Cardiac muscle cell (in vitro differentiated cells and primary cell): ENCODE results near the gene PDZD7. TPM values are rescaled to one million over a fixed set of nuclear protein-coding genes. Genes with fewer than 3 reads are reported as not detected.

Source experiments
- DNase-seq, 2 donors: peaks; one replicate each; pipeline versions ENCODE4 v3.0.0 to v3.0.0-alpha.2; 2010 to 2017; ENCODE audit warnings: low read depth in 1 of 2, low spot score in 1 of 2
- H3K27ac ChIP-seq: fragments of 200-600 bp; sonication (generic); 2 replicates; pipeline ENCODE4 v1.5.1; 2016
- H3K27me3 ChIP-seq: fragments of 200-600 bp; sonication (generic); 2 replicates; pipeline ENCODE4 v1.6.0; 2016; ENCODE audit warnings: control low read depth
- H3K36me3 ChIP-seq: fragments of 200-600 bp; sonication (generic); 2 replicates; pipeline ENCODE4 v1.5.1; 2016; ENCODE audit warnings: control low read depth
- H3K4me1 ChIP-seq: fragments of 200-600 bp; sonication (generic); 2 replicates; pipeline ENCODE4 v1.8.1; 2017; ENCODE audit warnings: low read depth, mild to moderate bottlenecking, mixed run types
- H3K4me3 ChIP-seq: fragments of 200-600 bp; sonication (generic); 2 replicates; pipeline ENCODE4 v1.5.1; 2016; ENCODE audit warnings: mild to moderate bottlenecking
- H3K9me3 ChIP-seq: fragments of 200-600 bp; sonication (generic); 2 replicates; pipeline ENCODE4 v1.5.1; 2017; ENCODE audit warnings: low read depth, mild to moderate bottlenecking, control low read depth
- CTCF ChIP-seq: IDR thresholded peaks from 2 replicates; pipeline ENCODE4 v1.5.1; 2012; ENCODE audit warnings: low read depth, mild to moderate bottlenecking, low read length
- polyA plus RNA-seq: library from polyadenylated mRNA; unstranded; fragments of >200 nt; fragmentation: Nextera tagmentation; extraction: Ambion mirVana; gene quantifications from 2 replicates; pipeline ENCODE4 v1.2.1, GENCODE V29; 2016
- total RNA-seq: library from RNA; depleted of rRNA; stranded (reverse); fragments of >200 nt; gene quantifications from 2 replicates; pipeline ENCODE4 v1.2.3, GENCODE V29; 2016

The PDZD7 gene
- total and polyA plus RNA-seq, 2 experiments from 2014 or later = 4.5 to 7.7 TPM

GRCh38 chr10:100962351-100963080 is 68.4 kb downstream of the PDZD7 start:
- peaks cover 48% of the 10 kb centered on the region for H3K36me3 ChIP-seq

DNA sequence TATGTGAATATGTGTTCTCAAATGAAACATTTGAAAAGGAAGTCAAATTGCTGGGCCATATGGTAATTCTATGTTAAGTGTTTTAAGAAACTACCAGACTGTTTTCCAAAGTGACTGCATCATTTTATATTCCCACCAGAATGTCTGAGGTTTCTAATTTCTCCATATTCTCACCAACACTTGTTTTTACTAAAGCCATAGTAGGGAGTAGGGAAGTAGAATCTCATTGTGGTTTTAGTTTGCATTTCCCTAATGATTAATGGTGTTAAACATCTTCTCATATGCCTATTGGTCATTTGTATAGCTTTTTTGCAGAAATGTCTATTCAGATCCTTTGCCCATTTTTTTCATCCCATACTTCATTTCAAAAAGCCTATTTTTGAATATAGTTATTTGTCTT is 70.7 kb downstream of the PDZD7 start:
- no peak overlapping the region for H3K4me3 ChIP-seq
- no peaks in the 10 kb centered on the region for H3K27me3 ChIP-seq
- no peaks in the 10 kb centered on the region for H3K9me3 ChIP-seq
- no peaks in the 10 kb centered on the region for H3K4me1 ChIP-seq
- peaks cover 57% of the 10 kb centered on the region for H3K36me3 ChIP-seq
- H3K27ac ChIP-seq = no peak overlapping the region
- no peak for TF ChIP-seq CTCF
- no peak for DNase-seq

More at GRCh38 chr10:100962351-100963080, 68.4 kb downstream of the PDZD7 start:
- no peak for TF ChIP-seq CTCF
- Histone ChIP-seq H3K4me3 (no peak overlapping the region), H3K4me1 (peaks cover 9% of the 10 kb centered on the region), H3K27ac (no peak overlapping the region), H3K9me3 (no peaks in the 10 kb centered on the region), H3K27me3 (no peaks in the 10 kb centered on the region)
- DNase-seq = no peak

Other genes starting within 250 kb of the PDZD7 start
- gene SLF2, start 118.2 kb downstream of the PDZD7 start, total RNA-seq = 29.8 and 37.8 TPM in 2 replicates
- 33.7 and 36.6 TPM in 2 replicates for gene SLF2, start 118.2 kb downstream of the PDZD7 start, polyA plus RNA-seq
- gene SEMA4G, start 61.6 kb downstream of the PDZD7 start, total RNA-seq = 8.1 and 18.1 TPM in 2 replicates
- gene SEMA4G, start 61.6 kb downstream of the PDZD7 start, polyA plus RNA-seq = 7.0 and 10.6 TPM in 2 replicates
- 91.8 and 114 TPM in 2 replicates for gene MRPL43, start 43.6 kb downstream of the PDZD7 start, total RNA-seq
- 128 and 131 TPM in 2 replicates for gene MRPL43, start 43.6 kb downstream of the PDZD7 start, polyA plus RNA-seq
- gene TWNK, start 43.6 kb downstream of the PDZD7 start, total RNA-seq = 6.1 and 7.6 TPM in 2 replicates
- 6.9 and 12.3 TPM in 2 replicates for gene TWNK, start 43.6 kb downstream of the PDZD7 start, polyA plus RNA-seq
- 156 and 168 TPM in 2 replicates for gene LZTS2, start 31.3 kb downstream of the PDZD7 start, total RNA-seq
- 128 and 129 TPM in 2 replicates for gene LZTS2, start 31.3 kb downstream of the PDZD7 start, polyA plus RNA-seq
- 32.7 and 37.8 TPM in 2 replicates for gene SFXN3, start 105 bp upstream of the PDZD7 start, total RNA-seq
- 23.3 and 23.4 TPM in 2 replicates for gene SFXN3, start 105 bp upstream of the PDZD7 start, polyA plus RNA-seq
- 50.1 and 52.9 TPM in 2 replicates for gene KAZALD1, start 30.9 kb upstream of the PDZD7 start, total RNA-seq
- 18.2 and 27.5 TPM in 2 replicates for gene KAZALD1, start 30.9 kb upstream of the PDZD7 start, polyA plus RNA-seq
- 2.2 and 2.9 TPM in 2 replicates for gene TLX1, start 100.2 kb upstream of the PDZD7 start, total RNA-seq
- gene TLX1, start 100.2 kb upstream of the PDZD7 start, polyA plus RNA-seq = 1.9 and 2.3 TPM in 2 replicates
- gene LBX1, start 198.3 kb upstream of the PDZD7 start, total RNA-seq = not detected in 2 replicates
- gene LBX1, start 198.3 kb upstream of the PDZD7 start, polyA plus RNA-seq = not detected in 2 replicates